H1 (cell line): ENCODE measurements around the gene KIF26B. TPM values are rescaled to one million over a fixed set of nuclear protein-coding genes. Genes with fewer than 3 reads are reported as not detected.

ENCODE experiments used
- EGR1 ChIP-seq: IDR thresholded peaks from 2 replicates; pipeline ENCODE4 v1.6.1; 2011; ENCODE audit warnings: low read depth, low read length, borderline replicate concordance
- JUND ChIP-seq: IDR thresholded peaks from 2 replicates; pipeline ENCODE4 v1.6.1; 2011; ENCODE audit warnings: mild to moderate bottlenecking, improper control_type of control experiment, low read length
- NANOG ChIP-seq: IDR thresholded peaks from 2 replicates; pipeline ENCODE4 v1.6.1; 2011; ENCODE audit warnings: low read length, low read depth, mild to moderate bottlenecking, inconsistent platforms; ENCODE audit not compliant: insufficient read depth, poor library complexity, severe bottlenecking
- POLR2A ChIP-seq, 2 experiments: IDR thresholded peaks; 1 replicate in 1 of 2; 2 replicates in 1 of 2; pipeline ENCODE4 v1.6.1; 2011; ENCODE audit warnings: low read depth in 2 of 2, low read length in 2 of 2, mild to moderate bottlenecking in 2 of 2; ENCODE audit errors: control extremely low read depth in 1 of 2
- RFX5 ChIP-seq: IDR thresholded peaks from 2 replicates; pipeline ENCODE4 v1.6.1; 2011; ENCODE audit warnings: low read depth, low read length, improper control_type of control experiment, borderline replicate concordance
- SIX5 ChIP-seq: IDR thresholded peaks from 2 replicates; pipeline ENCODE4 v1.6.1; 2011; ENCODE audit warnings: mild to moderate bottlenecking, low read depth, low read length
- TBP ChIP-seq: IDR thresholded peaks from 2 replicates; pipeline ENCODE4 v1.6.1; 2011; ENCODE audit warnings: low read depth, low read length, improper control_type of control experiment
- polyA plus RNA-seq, 7 experiments: library from polyadenylated mRNA; depleted of rRNA in 3 of 7; stranded (reverse) in 5 of 7; unstranded in 2 of 7; fragments of >200 nt in 5 of 7; fragments of 200-250 nt in 2 of 7; gene quantifications; 1 replicate in 5 of 7; 2 replicates in 1 of 7; 4 replicates in 1 of 7; pipeline versions ENCODE4 v1.2.1 to v1.2.3, GENCODE V29; 2011 to 2013; ENCODE audit warnings: missing spikeins in 2 of 7, mixed read lengths in 2 of 7
- total RNA-seq: library from RNA; stranded (reverse); fragmentation: NEBNext Ultra II Directional; extraction: Animal tissue kit (Norgen Biotek cat#: 25700); gene quantifications from 2 replicates; pipeline ENCODE4 v1.2.1, GENCODE V29; 2021

Gene KIF26B
- total and polyA plus RNA-seq, 2 of the 8 experiments (the other 6 are each of a cell fraction or from before 2014, with no cell fraction given): 0.06 to 0.28 TPM

- no peak for TF ChIP-seq EGR1
- no peak for TF ChIP-seq RFX5
- TF ChIP-seq NANOG: no peak
- TF ChIP-seq TBP: no peak
- TF ChIP-seq POLR2A (IDR thresholded peaks at IDR 0.05; ENCODE audit: control extremely low read depth in 1 of 2, low read depth in 2 of 2, low read length in 2 of 2): no peak
- no peak for TF ChIP-seq SIX5
- TF ChIP-seq JUND: no peak
These were observed 538.5 kb downstream of the KIF26B start (continued) for GRCh38 chr1:245693116-245693793.
